GM12878 (cell line): ENCODE measurements around the gene SCG3. TPM values are rescaled to one million over a fixed set of nuclear protein-coding genes. Genes with fewer than 3 reads are reported as not detected.

Source experiments
- ATAC-seq: fragments of 200-7000 bp; cut with Tn5 transposase; 3 replicates; pipeline ENCODE4 v1.9.1; 2020; ENCODE audit warnings: mild to moderate bottlenecking, moderate library complexity
- BruUV-seq: library from RNA; stranded (reverse); fragments of 400-500 nt; replicated peaks from 2 replicates; lab custom pipeline; 2021; lab: Mats Ljungman, UMichigan
- CTCF ChIA-PET: fragments of 300-600 bp; sonication (Branson Sonifier 250); formaldehyde crosslinking; extraction: SDS; loops from one replicate; lab custom pipeline; 2021; ENCODE audit warnings: inconsistent platforms; lab: Yijun Ruan, JAX
- POLR2A ChIA-PET: fragments of 350-600 bp; formaldehyde crosslinking; extraction: SDS; loops from one replicate; lab custom pipeline; 2021; ENCODE audit warnings: inconsistent platforms; lab: Charles Lee
- RAD21 ChIA-PET: fragments of 300-600 bp; sonication (Branson Sonifier 250); formaldehyde crosslinking; loops from one replicate; lab custom pipeline; 2023; ENCODE audit warnings: antibody characterized with exemption; ENCODE audit not compliant: unreplicated experiment; lab: Charles Lee
- SMC1A ChIA-PET: fragments of 300-600 bp; sonication (Branson Sonifier 250); formaldehyde crosslinking; loops from one replicate; lab custom pipeline; 2023; ENCODE audit not compliant: unreplicated experiment, uncharacterized antibody; lab: Charles Lee
- DNase-seq: peaks from one replicate; pipeline ENCODE4 v3.0.0-alpha.2; 2011; ENCODE audit warnings: low read depth, low spot score
- FAIRE-seq: peaks from 3 replicates; lab custom pipeline; 2011; peaks lifted over from hg19 to GRCh38; lab: Jason Lieb, UNC
- H2AFZ ChIP-seq: 2 replicates; pipeline ENCODE4 v1.6.0; 2011; ENCODE audit warnings: low read depth, low read length, control low read depth; ENCODE audit not compliant: control insufficient read depth
- H3K27ac ChIP-seq: 2 replicates; pipeline ENCODE4 v1.5.1; 2011; ENCODE audit warnings: control low read depth; ENCODE audit not compliant: control insufficient read depth, insufficient read depth
- H3K27me3 ChIP-seq, 2 experiments: replicated peaks in 1 of 2; 2 replicates each; pipeline versions ENCODE4 v1.6.0 to v1.6.1; 2011; ENCODE audit warnings: low read length in 1 of 2; ENCODE audit not compliant: control insufficient read depth in 2 of 2, insufficient read depth in 2 of 2
- H3K36me3 ChIP-seq, 2 experiments: 2 replicates each; pipeline ENCODE4 v1.5.1; 2011; ENCODE audit warnings: low read length in 1 of 2; ENCODE audit not compliant: control insufficient read depth in 2 of 2, insufficient read depth in 2 of 2
- H3K4me1 ChIP-seq: 2 replicates; pipeline ENCODE4 v1.6.1; 2011; ENCODE audit warnings: mild to moderate bottlenecking, low read length, moderate library complexity, mixed read lengths; ENCODE audit not compliant: control insufficient read depth, insufficient read depth
- H3K4me2 ChIP-seq: 2 replicates; pipeline ENCODE4 v1.6.0; 2011; ENCODE audit warnings: control low read depth; ENCODE audit not compliant: control insufficient read depth, insufficient read depth
- H3K4me3 ChIP-seq: fragments of 200-600 bp; sonication (generic); 2 replicates; pipeline ENCODE4 v1.5.1; 2016
- H3K79me2 ChIP-seq: 2 replicates; pipeline ENCODE4 v1.6.0; 2011; ENCODE audit warnings: low read length; ENCODE audit not compliant: control insufficient read depth, insufficient read depth
- H3K9ac ChIP-seq: 2 replicates; pipeline ENCODE4 v1.8.0; 2011; ENCODE audit warnings: low read length, control low read depth, mixed read lengths; ENCODE audit not compliant: control insufficient read depth, insufficient read depth
- H3K9me3 ChIP-seq: replicated peaks from 3 replicates; pipeline ENCODE4 v1.5.1; 2011; ENCODE audit warnings: mild to moderate bottlenecking, low read length; ENCODE audit not compliant: control insufficient read depth, insufficient read depth
- H4K20me1 ChIP-seq: 2 replicates; pipeline ENCODE4 v1.6.0; 2011; ENCODE audit not compliant: control insufficient read depth, insufficient read depth
- CHD4 ChIP-seq: fragments of 200-600 bp; sonication (generic); IDR thresholded peaks from 2 replicates; pipeline ENCODE4 v1.6.1; 2016; ENCODE audit warnings: mild to moderate bottlenecking
- DPF2 ChIP-seq: fragments of 450-650 bp; IDR thresholded peaks from 2 replicates; pipeline ENCODE4 v1.6.1; 2017; ENCODE audit warnings: mild to moderate bottlenecking
- IRF4 ChIP-seq: IDR thresholded peaks from 2 replicates; pipeline ENCODE4 v1.6.1; 2011; ENCODE audit warnings: low read depth, low read length
- KLF5 ChIP-seq: fragments of 450-650 bp; IDR thresholded peaks from 2 replicates; pipeline ENCODE4 v1.6.1; 2014; ENCODE audit warnings: mild to moderate bottlenecking; ENCODE audit not compliant: partially characterized antibody
- SMC3 ChIP-seq: IDR thresholded peaks from 2 replicates; pipeline ENCODE4 v1.6.1; 2011; ENCODE audit warnings: low read length, improper control_type of control experiment, borderline replicate concordance
- SREBF1 ChIP-seq: IDR thresholded peaks from 2 replicates; pipeline ENCODE4 v1.6.1; 2012; ENCODE audit warnings: mild to moderate bottlenecking, low read length
- TARDBP ChIP-seq: IDR thresholded peaks from 2 replicates; pipeline ENCODE4 v1.6.1; 2016; ENCODE audit warnings: borderline replicate concordance
- ZNF207 ChIP-seq: fragments of 450-650 bp; IDR thresholded peaks from 2 replicates; pipeline ENCODE4 v1.6.1; 2014; ENCODE audit warnings: antibody characterized with exemption, mild to moderate bottlenecking, borderline replicate concordance
- WGBS: methylation state at CpG from one replicate; pipeline ENCODE4 v1.1.6; 2016; ENCODE audit warnings: low lambda C conversion rate; ENCODE audit not compliant: insufficient replicate concordance, insufficient coverage; ENCODE audit errors: missing lambda C conversion rate; 5-methylcytosine and 5-hydroxymethylcytosine counted together
- in situ Hi-C: fragments of 300-500 bp; cut with MboI; formaldehyde crosslinking; loops from 9 replicates; pipeline ENCODE4 v1.14.3; 2018; ENCODE audit warnings: mixed read lengths
- intact Hi-C: fragments of 100-400 bp; cut with micrococcal nuclease; formaldehyde crosslinking; loops from one replicate; pipeline ENCODE4 v1.14.2; 2022; ENCODE audit not compliant: unreplicated experiment
- polyA plus RNA-seq, 11 experiments: library from polyadenylated mRNA; depleted of rRNA in 4 of 11; unstranded in 6 of 11; stranded (reverse) in 5 of 11; fragments of >200 nt; fragmentation: Nextera tagmentation in 4 of 11; fragmentation: Illumina TruSeq in 1 of 11; extraction: Ambion mirVana in 4 of 11; extraction: Trizol in 1 of 11; gene quantifications; 1 replicate in 1 of 11; 2 replicates in 10 of 11; pipeline versions ENCODE4 v1.2.1 to v1.2.3, GENCODE V29; 2011 to 2016; ENCODE audit warnings: inconsistent platforms in 2 of 11, missing spikeins in 2 of 11, low read depth in 1 of 11
- total RNA-seq, 4 experiments: library from RNA; depleted of rRNA in 3 of 4; stranded (reverse); fragments of >200 nt in 3 of 4; fragmentation: Illumina TruSeq in 1 of 4; extraction: Trizol in 1 of 4; gene quantifications; 2 replicates each; pipeline versions ENCODE4 v1.2.1 to v1.2.3, GENCODE V29; 2013 to 2021
- TF ChIP-seq, protein P1 (sequence below): fragments of 450-650 bp; IDR thresholded peaks from 2 replicates; pipeline ENCODE4 v1.6.1; 2017; ENCODE audit warnings: mild to moderate bottlenecking, low read depth, inconsistent platforms; ENCODE audit not compliant: poor library complexity, severe bottlenecking
- TF ChIP-seq, protein P2 (sequence below): IDR thresholded peaks from 2 replicates; pipeline ENCODE4 v1.6.1; 2012; ENCODE audit warnings: low read length, inconsistent platforms
- TF ChIP-seq, protein P3 (sequence below): fragments of 450-650 bp; formaldehyde crosslinking; IDR thresholded peaks from 2 replicates; pipeline ENCODE4 v1.5.0; 2022; ENCODE audit warnings: mild to moderate bottlenecking, missing genetic modification characterization
- TF ChIP-seq, protein P4 (sequence below): fragments of 450-650 bp; IDR thresholded peaks from 2 replicates; pipeline ENCODE4 v1.6.1; 2017; ENCODE audit warnings: low read depth, mild to moderate bottlenecking, moderate library complexity

The SCG3 gene
- total and polyA plus RNA-seq, 10 of the 15 experiments (the other 5 are each of a cell fraction or from before 2014, with no cell fraction given): 0.03 to 0.15 (median 0.04) TPM; not detected in 7

DNA sequence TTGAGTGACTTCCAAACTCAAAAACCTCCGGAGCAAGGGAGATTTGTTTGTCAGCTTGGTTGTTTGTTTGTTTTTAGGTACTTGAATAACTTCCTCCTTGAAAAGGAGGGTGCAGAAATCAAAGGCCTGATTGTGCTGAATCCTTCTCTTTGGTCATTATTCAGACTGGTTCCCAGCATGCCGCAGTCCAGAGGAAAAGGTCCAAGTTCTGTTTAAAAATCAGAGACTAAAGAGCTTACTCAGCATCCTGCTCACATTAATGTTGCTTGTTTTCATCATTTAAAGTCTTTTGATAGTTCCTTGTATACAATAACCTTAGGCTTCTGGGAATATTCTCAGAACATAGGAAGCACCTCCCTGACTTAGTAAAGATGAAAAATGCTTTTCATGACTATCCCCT lies 982 bp upstream of the SCG3 start:
- CTCF ChIA-PET: interaction anchor here (1.0 kb wide), 1 partner anchor 9 kb away, joined by 3 read pairs; no protein-coding TSS in a partner anchor
- H3K79me2 ChIP-seq: no peaks in the 10 kb centered on the region
- H3K4me3 ChIP-seq: no peak overlapping the region
- in situ Hi-C loops (no loop called here), intact Hi-C loops (loop anchor here (5.0 kb wide), 1 partner anchor 37 kb away; no protein-coding TSS in a partner anchor)
- H3K4me2 ChIP-seq: no peak overlapping the region
- WGBS: 30% methylated on average over 2 of the region's 2 CpGs
- no peaks in the 10 kb centered on the region for H3K9me3 ChIP-seq
- POLR2A ChIA-PET: no interaction called here
- no peaks in the 10 kb centered on the region for H3K4me1 ChIP-seq
- RAD21 ChIA-PET: interaction anchor here (1.2 kb wide), 1 partner anchor 96 kb away, joined by 3 read pairs; no protein-coding TSS in a partner anchor
- H4K20me1 ChIP-seq: no peaks in the 10 kb centered on the region
- H3K27ac ChIP-seq: no peak overlapping the region
- SMC1A ChIA-PET: interaction anchor here (1.3 to 2.3 kb wide), 3 partner anchors 10 to 97 kb away, joined by 4 to 7 read pairs (median 6); no protein-coding TSS in a partner anchor
- no TSS peak for BruUV-seq
- TF ChIP-seq CHD4: no peak
- TF ChIP-seq, protein P1, sequence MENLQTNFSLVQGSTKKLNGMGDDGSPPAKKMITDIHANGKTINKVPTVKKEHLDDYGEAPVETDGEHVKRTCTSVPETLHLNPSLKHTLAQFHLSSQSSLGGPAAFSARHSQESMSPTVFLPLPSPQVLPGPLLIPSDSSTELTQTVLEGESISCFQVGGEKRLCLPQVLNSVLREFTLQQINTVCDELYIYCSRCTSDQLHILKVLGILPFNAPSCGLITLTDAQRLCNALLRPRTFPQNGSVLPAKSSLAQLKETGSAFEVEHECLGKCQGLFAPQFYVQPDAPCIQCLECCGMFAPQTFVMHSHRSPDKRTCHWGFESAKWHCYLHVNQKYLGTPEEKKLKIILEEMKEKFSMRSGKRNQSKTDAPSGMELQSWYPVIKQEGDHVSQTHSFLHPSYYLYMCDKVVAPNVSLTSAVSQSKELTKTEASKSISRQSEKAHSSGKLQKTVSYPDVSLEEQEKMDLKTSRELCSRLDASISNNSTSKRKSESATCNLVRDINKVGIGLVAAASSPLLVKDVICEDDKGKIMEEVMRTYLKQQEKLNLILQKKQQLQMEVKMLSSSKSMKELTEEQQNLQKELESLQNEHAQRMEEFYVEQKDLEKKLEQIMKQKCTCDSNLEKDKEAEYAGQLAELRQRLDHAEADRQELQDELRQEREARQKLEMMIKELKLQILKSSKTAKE: no peak
- no peak for TF ChIP-seq SREBF1
- TF ChIP-seq KLF5: no peak
- no peak for TF ChIP-seq TARDBP
- TF ChIP-seq, protein P2, sequence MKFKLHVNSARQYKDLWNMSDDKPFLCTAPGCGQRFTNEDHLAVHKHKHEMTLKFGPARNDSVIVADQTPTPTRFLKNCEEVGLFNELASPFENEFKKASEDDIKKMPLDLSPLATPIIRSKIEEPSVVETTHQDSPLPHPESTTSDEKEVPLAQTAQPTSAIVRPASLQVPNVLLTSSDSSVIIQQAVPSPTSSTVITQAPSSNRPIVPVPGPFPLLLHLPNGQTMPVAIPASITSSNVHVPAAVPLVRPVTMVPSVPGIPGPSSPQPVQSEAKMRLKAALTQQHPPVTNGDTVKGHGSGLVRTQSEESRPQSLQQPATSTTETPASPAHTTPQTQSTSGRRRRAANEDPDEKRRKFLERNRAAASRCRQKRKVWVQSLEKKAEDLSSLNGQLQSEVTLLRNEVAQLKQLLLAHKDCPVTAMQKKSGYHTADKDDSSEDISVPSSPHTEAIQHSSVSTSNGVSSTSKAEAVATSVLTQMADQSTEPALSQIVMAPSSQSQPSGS: no peak
- no peak for TF ChIP-seq DPF2
- TF ChIP-seq SMC3: no peak
- TF ChIP-seq ZNF207: no peak
- TF ChIP-seq, protein P3, sequence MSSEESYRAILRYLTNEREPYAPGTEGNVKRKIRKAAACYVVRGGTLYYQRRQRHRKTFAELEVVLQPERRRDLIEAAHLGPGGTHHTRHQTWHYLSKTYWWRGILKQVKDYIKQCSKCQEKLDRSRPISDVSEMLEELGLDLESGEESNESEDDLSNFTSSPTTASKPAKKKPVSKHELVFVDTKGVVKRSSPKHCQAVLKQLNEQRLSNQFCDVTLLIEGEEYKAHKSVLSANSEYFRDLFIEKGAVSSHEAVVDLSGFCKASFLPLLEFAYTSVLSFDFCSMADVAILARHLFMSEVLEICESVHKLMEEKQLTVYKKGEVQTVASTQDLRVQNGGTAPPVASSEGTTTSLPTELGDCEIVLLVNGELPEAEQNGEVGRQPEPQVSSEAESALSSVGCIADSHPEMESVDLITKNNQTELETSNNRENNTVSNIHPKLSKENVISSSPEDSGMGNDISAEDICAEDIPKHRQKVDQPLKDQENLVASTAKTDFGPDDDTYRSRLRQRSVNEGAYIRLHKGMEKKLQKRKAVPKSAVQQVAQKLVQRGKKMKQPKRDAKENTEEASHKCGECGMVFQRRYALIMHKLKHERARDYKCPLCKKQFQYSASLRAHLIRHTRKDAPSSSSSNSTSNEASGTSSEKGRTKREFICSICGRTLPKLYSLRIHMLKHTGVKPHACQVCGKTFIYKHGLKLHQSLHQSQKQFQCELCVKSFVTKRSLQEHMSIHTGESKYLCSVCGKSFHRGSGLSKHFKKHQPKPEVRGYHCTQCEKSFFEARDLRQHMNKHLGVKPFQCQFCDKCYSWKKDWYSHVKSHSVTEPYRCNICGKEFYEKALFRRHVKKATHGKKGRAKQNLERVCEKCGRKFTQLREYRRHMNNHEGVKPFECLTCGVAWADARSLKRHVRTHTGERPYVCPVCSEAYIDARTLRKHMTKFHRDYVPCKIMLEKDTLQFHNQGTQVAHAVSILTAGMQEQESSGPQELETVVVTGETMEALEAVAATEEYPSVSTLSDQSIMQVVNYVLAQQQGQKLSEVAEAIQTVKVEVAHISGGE (CRISPR knock-in tag): no peak
- no peak for TF ChIP-seq IRF4
- TF ChIP-seq, protein P4, sequence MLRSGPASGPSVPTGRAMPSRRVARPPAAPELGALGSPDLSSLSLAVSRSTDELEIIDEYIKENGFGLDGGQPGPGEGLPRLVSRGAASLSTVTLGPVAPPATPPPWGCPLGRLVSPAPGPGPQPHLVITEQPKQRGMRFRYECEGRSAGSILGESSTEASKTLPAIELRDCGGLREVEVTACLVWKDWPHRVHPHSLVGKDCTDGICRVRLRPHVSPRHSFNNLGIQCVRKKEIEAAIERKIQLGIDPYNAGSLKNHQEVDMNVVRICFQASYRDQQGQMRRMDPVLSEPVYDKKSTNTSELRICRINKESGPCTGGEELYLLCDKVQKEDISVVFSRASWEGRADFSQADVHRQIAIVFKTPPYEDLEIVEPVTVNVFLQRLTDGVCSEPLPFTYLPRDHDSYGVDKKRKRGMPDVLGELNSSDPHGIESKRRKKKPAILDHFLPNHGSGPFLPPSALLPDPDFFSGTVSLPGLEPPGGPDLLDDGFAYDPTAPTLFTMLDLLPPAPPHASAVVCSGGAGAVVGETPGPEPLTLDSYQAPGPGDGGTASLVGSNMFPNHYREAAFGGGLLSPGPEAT: no peak
- peaks cover 0 to 3% of the 10 kb centered on the region in 2 experiments; a peak in 1 of 4 replicates for H3K27me3 ChIP-seq
- no peak overlapping the region for H2AFZ ChIP-seq
- no peak overlapping the region for H3K9ac ChIP-seq
- no peaks in the 10 kb centered on the region for H3K36me3 ChIP-seq
- no peak for DNase-seq
- no peak for ATAC-seq
- FAIRE-seq: no peak
